Fibroblast of skin of abdomen (primary cell): ENCODE data around the gene ATF5.
"Not testable (repeated sequence)": the region's sequence is repeated elsewhere in the genome, so short reads cannot be mapped to it uniquely, and the experiment has no call there.

Experiments
- DNase-seq: peaks from one replicate; pipeline ENCODE4 v3.0.0-alpha.2; 2013

Gene ATF5

DNA sequence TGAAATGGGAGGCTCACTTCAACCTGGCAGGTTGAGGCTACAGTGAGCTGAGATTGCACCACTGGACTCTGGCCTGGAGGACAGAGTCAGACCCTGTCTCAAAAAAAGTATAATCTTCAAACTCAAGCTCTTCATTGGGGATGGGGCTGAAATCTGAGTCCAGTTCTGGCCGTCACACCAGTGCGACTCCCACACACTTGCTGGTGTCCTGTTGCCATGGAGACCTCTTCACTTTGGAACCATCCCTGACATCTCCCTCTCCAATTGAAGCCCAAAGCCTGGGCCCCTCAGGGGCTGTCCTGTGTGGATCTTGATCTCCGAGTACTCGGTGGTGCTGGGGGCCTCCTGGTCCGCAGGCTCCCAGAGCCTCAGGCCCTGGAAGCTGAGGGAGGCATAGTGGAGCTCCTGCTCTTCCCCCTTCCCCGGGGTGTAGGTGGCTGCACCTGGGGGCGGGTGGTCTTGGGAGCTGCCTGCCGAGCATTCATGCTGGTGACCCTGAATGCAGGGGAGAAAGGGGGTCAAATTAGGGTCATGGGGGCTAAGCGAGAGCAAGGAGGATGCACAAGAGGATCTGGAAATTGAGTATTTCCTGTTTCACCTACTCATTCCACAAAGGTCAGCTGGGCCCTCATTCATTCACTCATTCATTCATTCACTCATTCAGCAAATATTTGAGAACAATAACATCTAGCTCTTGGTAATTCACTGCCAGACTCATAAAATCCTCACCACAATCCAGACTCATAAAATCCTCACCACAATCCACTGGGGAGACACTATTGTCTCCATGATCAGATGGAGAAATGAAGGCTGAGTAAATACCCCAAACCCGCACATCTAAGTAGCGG, 21.0 kb downstream of the ATF5 start:
- DNase-seq: no peak

DNA sequence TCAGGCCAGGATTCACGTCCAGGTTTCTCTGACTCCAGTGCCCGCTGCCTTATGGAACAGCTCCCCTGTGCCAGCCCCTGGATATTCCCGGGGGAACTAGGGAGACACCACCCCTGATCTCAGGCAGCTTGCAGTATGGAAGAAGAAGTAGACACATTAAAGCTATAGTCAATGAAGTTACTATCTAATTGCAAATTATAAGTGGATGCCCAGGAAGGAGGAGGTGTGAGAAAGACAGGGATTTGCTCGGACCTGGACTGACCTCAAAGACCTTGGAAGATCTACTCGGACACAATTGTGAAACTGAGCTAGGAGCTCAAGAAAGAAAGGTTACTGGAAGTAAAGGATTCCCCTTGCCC, 21.6 kb downstream of the ATF5 start:
- no peak for DNase-seq

DNA sequence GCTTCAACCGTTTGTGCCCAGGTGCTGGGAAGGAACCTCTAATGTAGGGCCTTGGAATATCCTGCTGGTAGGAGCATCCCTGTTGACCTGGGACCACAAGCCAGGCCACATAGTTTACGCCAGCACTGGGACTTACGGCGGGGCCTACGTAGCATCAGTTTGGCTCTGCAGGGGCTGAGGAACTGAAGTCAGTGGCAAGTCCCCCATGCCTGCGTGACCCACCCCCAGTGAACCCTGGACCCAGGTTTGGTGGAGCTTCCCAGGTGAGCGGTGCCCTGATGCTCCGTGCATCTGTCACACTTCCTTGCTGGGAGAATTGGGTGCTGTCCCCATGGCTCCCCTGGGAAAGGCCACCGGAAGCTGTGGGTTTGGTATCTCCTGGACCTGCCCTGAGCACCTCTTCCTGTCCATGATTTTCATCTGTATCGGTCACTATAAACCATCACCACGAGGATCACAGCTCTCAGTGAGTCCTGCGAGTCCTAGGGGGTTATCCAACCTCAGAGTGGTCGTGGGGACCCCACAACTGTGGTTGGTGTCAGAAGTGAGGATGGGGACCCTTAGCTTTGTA, 22.0 kb downstream of the ATF5 start:
- DNase-seq: no peak

DNA sequence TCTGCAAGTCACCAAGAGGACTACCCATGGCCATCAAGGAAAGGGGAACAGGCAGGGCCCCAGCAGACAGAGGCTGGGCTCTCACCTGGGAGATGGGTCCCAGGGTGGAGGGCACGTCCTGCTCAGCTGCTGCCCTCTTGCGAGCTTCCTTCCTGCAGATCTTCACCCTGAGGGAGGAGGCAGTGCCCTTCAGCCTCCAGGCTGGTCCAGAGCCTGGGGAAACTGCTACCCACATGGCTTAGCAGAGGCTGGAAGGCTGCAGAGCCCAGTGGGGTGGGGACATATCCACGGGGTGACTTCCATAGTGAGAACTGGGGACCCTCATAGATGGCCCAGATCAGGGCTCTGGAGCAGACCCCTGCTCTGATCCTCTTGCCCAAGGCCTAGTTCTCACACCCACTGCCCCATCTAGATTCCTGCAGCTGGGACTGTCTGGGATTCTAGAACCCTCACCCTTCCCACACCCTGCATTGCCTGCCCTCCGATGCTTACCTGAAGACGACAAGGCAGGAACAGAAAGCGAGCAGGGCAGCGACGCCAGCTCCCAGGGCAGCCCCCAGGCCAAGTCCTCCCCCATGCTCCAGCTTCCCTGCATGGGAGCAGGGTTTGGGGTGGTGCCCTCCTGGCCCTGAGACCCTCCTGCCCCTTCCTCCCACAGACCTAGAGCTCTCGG, 22.9 kb downstream of the ATF5 start:
- DNase-seq: no peak

DNA sequence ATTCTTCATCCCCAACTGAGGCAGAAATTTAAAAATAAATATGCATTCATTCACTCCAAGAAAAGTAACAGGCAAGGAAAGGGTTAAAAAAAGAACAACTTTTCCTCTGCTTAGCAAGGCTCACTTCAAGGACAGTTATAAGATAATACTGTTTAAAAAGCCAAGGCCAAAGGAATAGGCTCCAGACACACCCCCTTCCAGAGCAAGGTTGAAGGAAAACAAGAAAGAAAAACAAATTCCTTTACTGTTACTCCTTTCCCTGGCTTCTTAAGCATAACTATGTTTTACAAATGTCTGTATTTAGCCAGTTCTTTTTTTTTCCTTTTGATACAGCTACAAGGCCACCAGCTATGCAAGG, 23.5 kb downstream of the ATF5 start:
- no peak for DNase-seq

DNA sequence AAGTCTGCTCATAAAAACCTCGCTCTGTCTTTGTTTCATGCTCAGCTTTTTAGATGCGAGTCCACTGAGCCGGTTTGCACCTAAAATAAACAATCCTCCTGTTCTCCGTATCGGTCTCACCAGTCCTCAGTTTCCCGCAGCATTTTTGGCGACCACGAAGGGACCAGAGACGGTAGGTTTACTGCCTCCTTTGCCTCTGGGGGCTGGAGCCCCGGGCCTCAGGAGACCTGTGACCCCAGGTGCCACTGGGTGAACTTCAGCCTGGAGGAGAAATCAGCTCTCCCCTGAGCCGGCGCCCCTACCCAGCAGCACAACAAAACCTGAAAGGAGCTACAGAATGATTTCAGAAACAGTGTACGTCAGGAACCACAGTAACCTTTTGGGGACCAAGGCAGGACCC, 23.9 kb downstream of the ATF5 start:
- no peak for DNase-seq

GRCh38 chr19:49953416-49953815, 24.4 kb downstream of the ATF5 start:
- DNase-seq: no peak

- peak; percentile 29 for DNase-seq
These were observed 25.3 kb downstream of the ATF5 start for GRCh38 chr19:49954092-49954829.

DNA sequence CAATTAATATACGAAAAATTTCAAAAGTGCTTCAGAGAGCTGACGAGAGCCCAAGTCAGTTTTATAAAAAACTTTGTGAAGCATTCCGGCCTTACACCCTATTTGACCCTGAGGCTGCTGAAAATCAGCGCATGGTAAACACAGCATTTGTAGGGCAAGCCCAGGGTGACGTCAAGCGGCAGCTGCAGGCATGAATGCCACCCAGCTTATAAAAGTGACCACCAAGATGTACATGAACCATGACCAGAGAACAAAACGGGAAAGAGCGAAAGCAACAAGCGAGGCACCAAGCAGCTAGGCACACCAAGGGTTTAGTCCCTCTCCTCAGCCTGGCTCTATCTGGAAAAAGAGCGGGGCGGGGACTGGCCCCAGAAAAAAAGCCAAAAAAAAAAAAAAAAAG, 25.9 kb downstream of the ATF5 start:
- no peak for DNase-seq

GRCh38 chr19:49956115-49956495, 27.1 kb downstream of the ATF5 start:
- DNase-seq: no peak

DNA sequence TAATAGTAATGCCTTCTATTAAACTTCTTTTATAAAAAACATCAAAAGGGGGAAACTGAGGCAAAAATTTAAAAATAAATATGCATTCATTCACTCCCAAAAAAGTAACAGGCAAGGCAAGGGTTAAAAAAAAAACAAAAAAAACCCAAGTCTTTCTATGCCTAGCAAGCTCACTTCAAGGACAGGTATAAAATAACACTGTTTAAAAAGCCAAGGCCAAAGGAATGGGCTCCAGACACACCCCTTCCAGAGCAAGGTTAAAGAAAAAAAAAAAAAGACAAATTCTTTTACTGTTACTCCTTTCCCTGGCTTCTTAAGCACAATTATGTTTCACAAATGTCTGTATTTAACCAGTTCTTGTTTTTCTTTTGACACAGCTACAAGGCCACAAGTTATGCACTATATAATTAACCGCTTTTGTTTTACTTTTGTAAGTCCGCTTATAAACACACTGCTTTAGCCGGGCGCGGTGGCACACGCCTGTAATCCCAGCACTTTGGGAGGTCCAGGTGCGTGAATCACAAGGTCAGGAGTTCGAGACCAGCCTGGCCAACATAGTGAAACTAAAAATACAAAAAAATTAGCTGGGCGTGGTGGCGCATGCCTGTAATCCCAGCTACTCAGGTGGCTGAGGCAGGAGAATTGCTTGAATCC, 28.4 kb downstream of the ATF5 start:
- DNase-seq: no peak

GRCh38 chr19:49958144-49958543, 29.1 kb downstream of the ATF5 start:
- not testable (repeated sequence) for DNase-seq

- DNase-seq: not testable (repeated sequence)
These were observed 29.6 kb downstream of the ATF5 start for GRCh38 chr19:49958596-49958995.

DNA sequence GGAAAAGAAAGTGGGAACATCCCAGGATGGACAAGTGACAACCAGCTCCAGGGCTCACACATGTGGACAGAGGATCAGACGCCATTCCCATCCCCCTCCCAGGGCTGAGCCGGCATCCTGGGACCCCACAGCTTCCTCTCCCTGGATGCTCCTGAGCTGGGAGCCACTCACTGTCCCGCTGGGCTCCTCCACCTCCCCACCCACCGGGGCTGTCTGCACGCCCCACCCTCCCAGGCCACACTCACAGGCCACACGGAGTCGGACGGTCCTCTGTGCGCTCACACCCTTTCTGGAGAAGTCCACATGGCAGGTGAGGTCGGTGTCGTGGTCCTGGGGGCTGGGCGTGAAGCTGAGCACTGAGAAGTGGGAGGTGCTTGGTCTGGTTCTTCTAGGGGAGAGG, 30.9 kb downstream of the ATF5 start:
- DNase-seq: not testable (repeated sequence)

DNA sequence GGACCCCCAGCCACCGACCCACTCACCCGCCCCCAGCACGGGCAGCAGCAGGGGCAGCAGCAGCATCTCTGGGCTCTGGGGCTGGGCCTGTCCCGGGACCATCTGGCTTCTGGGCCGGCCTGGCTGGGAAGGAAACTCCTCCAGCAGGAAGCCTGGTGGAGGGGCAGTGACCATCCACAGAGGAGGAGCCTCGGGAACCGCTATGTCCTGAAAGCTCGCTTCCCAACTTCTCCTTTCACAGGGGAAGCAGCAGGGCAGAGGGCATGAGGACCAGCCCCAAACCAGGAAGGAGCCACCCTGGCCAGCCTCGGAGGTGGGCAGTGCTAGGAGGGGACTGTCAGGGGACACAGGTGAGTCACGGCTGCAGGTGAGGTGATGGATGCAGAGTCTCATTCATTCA, 32.0 kb downstream of the ATF5 start, which contains the start of gene SIGLEC11:
TSS of gene SIGLEC11 (minus strand) at position 193 of the 400 bp plus-strand sequence. CDS start at position 102, 91 bp downstream.
- not testable (repeated sequence) for DNase-seq

GRCh38 chr19:49968279-49968922, 39.4 kb downstream of the ATF5 start:
- no peak for DNase-seq

- not testable (repeated sequence) for DNase-seq
These were observed 40.4 kb downstream of the ATF5 start for GRCh38 chr19:49969355-49969754.

GRCh38 chr19:49971991-49972411, 43.0 kb downstream of the ATF5 start:
- no peak for DNase-seq

GRCh38 chr19:49972841-49973240, 43.8 kb downstream of the ATF5 start:
- no peak for DNase-seq

- no peak for DNase-seq
These were observed 45.0 kb downstream of the ATF5 start for GRCh38 chr19:49973987-49974386.

- DNase-seq: no peak
These were observed 46.0 kb downstream of the ATF5 start for GRCh38 chr19:49975051-49975450.

GRCh38 chr19:49976496-49976895, 47.5 kb downstream of the ATF5 start:
- no peak for DNase-seq
